ENCODE data around the gene PROX2.

Gene PROX2

DNA sequence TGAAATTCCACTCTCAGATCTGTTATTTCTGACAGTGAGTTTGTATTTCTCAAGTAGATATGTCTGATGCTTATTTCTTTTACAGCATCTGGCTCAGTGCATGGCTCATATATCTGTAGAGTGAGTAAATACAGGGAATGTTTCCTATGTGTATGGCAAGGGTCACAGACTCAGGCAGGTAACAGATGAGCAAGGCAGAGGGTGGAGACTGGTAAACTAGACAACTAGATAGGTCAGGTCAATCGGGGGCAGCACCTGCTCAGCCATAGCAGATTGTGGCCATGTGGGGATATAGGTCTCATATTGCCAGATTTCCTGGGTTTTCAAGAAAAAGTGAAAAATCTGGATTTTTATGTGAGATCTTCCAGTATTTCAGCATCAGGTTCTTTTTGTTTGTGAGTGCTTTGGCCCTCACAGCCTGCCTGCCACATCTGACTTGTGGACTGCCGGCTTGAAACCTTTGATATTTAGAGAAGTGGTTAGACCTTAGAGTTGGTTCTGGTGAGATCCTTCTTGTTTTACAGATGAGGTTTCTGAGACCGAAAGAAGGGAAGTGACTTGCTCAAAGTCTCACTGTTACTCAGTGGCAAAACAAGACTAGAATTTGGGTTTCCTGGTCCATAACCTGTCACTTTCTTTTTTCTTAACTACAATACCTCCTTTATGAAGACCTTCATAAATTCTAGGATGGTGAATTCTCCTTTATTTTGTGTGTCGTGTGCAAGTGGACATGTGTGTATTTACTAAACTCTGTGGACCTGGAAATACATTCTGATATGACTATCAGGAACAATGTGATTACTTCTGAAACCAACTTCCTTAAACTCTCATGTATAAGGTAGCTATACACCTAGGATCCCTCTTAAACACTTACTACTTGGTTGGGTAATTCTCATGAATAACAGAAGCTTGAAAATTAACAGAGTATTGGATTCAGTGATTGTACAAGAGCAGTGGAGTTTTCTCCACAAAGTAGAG lies 34.4 kb downstream of the PROX2 start:
- no peak for DNase-seq (ENCODE audit: low read depth)

- DNase-seq (ENCODE audit: low read depth): no peak
These were observed 35.3 kb downstream of the PROX2 start for GRCh38 chr14:74840603-74841030.

- DNase-seq (ENCODE audit: low read depth): no peak
These were observed 37.8 kb downstream of the PROX2 start for GRCh38 chr14:74838166-74838565.

DNA sequence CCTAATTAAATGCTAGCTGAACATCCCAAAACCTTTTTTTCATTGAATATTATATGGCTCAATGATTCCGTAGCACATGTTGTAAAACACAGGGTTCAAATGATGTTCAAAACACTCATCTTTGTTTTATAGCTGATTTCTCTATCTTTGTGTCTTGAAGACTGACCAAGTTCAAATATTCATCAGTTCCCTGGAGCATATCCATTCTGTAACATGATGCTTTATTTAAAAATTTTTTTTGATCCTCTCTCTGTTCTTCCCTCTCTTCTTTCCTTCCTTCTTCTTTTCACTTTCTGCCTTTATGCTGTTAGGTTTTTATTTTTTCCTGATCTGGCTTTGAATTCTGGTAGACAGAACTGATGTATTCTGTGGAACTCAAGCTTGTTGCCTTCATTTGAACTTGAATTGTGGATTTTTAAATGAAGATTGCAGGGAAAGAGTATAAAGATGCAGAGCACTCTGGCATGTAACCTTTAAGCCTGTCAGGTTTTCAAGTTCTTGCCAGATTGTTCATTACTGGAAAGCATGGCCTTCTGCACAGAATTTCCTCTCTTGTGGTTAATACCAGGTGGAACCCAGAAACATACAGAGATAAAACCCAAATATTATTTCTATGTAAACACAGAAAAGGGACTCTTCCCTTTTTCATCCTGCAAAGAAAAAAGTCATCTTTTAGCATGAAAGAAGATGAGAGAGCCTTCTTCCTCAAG lies 39.5 kb downstream of the PROX2 start:
- DNase-seq (ENCODE audit: low read depth): no peak

GRCh38 chr14:74835645-74836250 lies 40.2 kb downstream of the PROX2 start:
- no peak for DNase-seq (ENCODE audit: low read depth)

DNA sequence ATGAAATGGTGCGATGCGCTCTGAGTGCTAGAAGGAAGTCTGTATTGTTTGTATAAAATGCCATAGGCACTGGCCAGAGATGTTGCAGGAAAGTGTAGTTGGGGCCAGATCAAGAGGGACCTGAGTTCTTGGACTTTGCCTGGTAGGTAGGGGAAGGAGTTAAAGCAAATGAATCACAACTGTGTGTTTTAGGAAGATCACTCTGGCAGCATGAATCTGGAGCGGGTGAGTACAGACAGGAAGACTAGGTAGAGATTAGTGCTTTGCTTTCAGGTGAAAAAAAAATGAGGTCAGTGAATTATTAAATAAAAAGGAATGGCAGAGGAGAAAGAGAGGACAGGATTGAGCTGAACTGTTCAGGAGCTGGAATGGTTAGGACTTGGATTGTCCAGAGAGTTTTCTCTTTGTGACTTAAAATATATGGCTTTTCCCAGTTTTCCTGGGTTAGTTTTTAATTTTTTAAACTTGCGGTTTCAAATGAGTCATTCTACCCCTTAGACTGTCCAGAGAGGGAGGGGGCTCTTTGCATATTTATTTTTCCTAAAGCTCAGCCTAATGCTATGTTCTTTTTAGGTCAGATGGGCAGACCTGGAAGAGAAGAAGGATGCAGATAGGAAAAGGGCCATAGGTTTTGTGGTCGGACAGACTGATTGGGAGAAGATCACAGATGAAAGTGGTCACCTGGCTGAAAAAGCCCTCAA lies 41.1 kb downstream of the PROX2 start:
- no peak for DNase-seq (ENCODE audit: low read depth)

DNA sequence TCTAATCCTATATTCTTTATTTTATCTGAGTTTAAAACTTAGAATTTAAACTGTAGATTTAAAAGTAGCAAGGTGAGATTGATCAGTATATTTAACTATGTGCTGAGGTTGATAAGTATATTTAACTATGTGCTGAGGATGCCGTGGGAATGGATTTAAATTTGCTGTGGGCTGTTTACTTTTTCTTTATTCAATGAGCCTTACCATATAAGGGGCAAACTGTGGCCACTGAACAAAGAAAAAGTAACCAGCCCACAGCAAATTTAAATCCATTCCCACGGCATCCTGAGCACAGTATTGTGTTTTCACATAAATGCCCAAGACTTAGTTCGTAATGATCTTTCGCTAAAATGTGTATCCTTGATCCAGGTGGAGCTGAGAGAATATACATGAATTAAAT lies 43.1 kb downstream of the PROX2 start:
- DNase-seq (ENCODE audit: low read depth): no peak

GRCh38 chr14:74829251-74829650 lies 46.7 kb downstream of the PROX2 start:
- DNase-seq (ENCODE audit: low read depth): no peak

- no peak for DNase-seq (ENCODE audit: low read depth)
These were observed 49.4 kb downstream of the PROX2 start for GRCh38 chr14:74826574-74826973.
